BE2C (cell line): ENCODE data around the gene COL6A2.

Source experiments
- DNase-seq: peaks from one replicate; pipeline ENCODE4 v3.0.0-alpha.2; 2020
- H3K27me3 ChIP-seq: fragments of 250-450 bp; sonication (Bioruptor Pico); 2 replicates; pipeline ENCODE4 v1.5.1; 2020; ENCODE audit warnings: mild to moderate bottlenecking
- H3K36me3 ChIP-seq: fragments of 250-450 bp; sonication (Bioruptor Pico); 2 replicates; pipeline ENCODE4 v1.5.1; 2020; ENCODE audit warnings: mild to moderate bottlenecking
- H3K4me1 ChIP-seq: fragments of 250-450 bp; sonication (Bioruptor Pico); 2 replicates; pipeline ENCODE4 v1.5.1; 2020
- H3K4me3 ChIP-seq: 2 replicates; pipeline ENCODE4 v1.5.1; 2011; ENCODE audit warnings: low read depth, low read length
- H3K9me3 ChIP-seq: fragments of 250-450 bp; sonication (Bioruptor Pico); 2 replicates; pipeline ENCODE4 v1.5.1; 2020
- CTCF ChIP-seq: IDR thresholded peaks from 2 replicates; pipeline ENCODE4 v1.5.1; 2012; ENCODE audit warnings: mild to moderate bottlenecking, low read depth, low read length

Gene COL6A2

DNA sequence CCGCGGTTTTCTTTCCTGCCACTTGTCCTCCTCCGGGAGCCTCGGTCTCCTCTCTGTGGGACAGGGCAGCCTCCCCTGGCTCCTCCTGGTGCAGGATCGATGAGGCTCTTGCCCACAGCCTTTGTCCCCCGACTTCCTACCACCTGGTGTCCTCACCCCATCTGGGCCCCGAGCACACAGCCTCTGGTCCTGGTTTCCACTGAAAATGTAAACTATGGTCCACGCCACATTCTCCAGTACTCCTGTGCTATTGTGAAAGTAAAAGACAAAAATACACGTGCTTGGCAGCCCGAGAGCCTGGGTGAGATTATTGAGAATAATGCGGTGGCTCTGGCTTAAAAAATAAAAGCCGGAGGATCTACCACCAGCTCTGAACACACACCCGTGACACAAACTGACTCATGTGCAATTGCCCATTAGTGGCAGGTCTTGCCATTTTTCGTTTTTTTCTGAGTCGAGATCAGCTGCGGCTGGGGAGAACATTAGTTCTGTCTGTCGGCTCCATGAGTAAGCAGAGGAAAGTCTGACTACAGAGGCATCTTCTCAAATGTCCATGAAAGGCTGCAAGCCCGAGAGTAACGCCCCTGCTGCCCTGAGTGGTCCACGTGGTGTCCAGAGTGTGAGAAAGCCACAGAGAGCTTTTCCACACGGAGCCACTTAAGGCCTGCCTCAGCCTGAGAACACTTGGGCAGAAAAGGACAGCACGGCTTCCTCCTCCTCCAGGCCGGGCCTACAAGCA is 5.7 kb upstream of the COL6A2 start:
- no peak for TF ChIP-seq CTCF
- Histone ChIP-seq H3K4me1 (no peaks in the 10 kb centered on the region), H3K27me3 (no peaks in the 10 kb centered on the region), H3K9me3 (no peaks in the 10 kb centered on the region), H3K36me3 (no peaks in the 10 kb centered on the region), H3K4me3 (no peak overlapping the region)
- no peak for DNase-seq

- no peaks in the 10 kb centered on the region for H3K4me1 ChIP-seq
- TF ChIP-seq CTCF = no peak
Measured at GRCh38 chr21:46092811-46093667, 4.9 kb upstream of the COL6A2 start.

GRCh38 chr21:46093668-46094400 is 4.1 kb upstream of the COL6A2 start:
- H3K27me3 ChIP-seq = no peaks in the 10 kb centered on the region; the same call in 1 of the 2 replicates
- TF ChIP-seq CTCF = no peak
- H3K36me3 ChIP-seq = no peaks in the 10 kb centered on the region
- H3K9me3 ChIP-seq = no peaks in the 10 kb centered on the region
- H3K4me1 ChIP-seq = no peaks in the 10 kb centered on the region
- DNase-seq = no peak
- no peak overlapping the region for H3K4me3 ChIP-seq

More at GRCh38 chr21:46092811-46093667, 4.9 kb upstream of the COL6A2 start:
- H3K36me3 ChIP-seq = no peaks in the 10 kb centered on the region
- no peaks in the 10 kb centered on the region for H3K27me3 ChIP-seq
- no peaks in the 10 kb centered on the region for H3K9me3 ChIP-seq
- no peak overlapping the region for H3K4me3 ChIP-seq
- DNase-seq = no peak

- Histone ChIP-seq H3K27me3 (no peaks in the 10 kb centered on the region; the same call in 1 of the 2 replicates), H3K4me3 (no peak overlapping the region), H3K9me3 (no peaks in the 10 kb centered on the region), H3K36me3 (no peaks in the 10 kb centered on the region), H3K4me1 (no peaks in the 10 kb centered on the region)
- DNase-seq = no peak
- TF ChIP-seq CTCF = no peak
Measured at GRCh38 chr21:46094401-46095082, 3.4 kb upstream of the COL6A2 start.

GRCh38 chr21:46095083-46095719 is 2.7 kb upstream of the COL6A2 start:
- Histone ChIP-seq H3K36me3 (no peaks in the 10 kb centered on the region), H3K9me3 (no peaks in the 10 kb centered on the region), H3K4me3 (no peak overlapping the region), H3K4me1 (no peaks in the 10 kb centered on the region), H3K27me3 (no peaks in the 10 kb centered on the region; the same call in 1 of the 2 replicates)
- no peak for TF ChIP-seq CTCF
- no peak for DNase-seq
